Measurements from ENCODE around the gene FXYD1. TPM values are rescaled to one million over a fixed set of nuclear protein-coding genes. Genes with fewer than 3 reads are reported as not detected.

Gene FXYD1
- 0.12 TPM in 1 of 2 replicates, not detected in the other for polyA plus RNA-seq (2012; rRNA removed)
- 0.17 TPM in 1 of 2 replicates, not detected in the other for polyA plus RNA-seq (2012; cell fraction: cytosol; rRNA removed)
- polyA plus RNA-seq (2012; cell fraction: nucleus; rRNA removed) = 0.31 and 0.38 TPM in 2 replicates

DNA sequence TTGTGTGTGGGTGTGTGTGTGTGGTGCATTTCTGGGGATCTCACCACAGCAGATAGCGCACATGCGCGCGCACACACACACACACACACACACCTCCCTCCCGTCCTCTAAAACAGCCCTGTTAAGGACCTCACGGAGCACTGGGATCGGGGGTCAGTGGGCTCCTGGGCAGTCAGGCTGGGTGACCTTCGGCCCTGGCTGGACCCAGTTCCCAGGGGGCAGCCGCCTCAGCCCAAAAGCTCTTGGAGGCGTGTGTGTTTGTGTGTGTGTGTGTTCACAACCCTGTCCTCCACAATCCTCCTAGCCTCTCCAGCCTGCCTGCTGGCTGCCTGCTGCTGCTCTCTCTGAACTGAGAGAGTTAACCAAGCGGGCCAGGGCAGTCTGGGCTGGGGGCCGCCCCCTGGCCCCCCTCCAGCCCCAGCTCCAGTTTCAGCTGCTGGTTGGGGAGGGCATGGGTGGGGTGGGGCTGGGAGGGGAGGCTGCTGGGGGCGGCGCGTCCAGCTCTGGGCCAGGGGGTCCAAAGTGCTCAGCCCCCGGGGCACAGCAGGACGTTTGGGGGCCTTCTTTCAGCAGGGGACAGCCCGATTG is at the start of gene FXYD1:
Gene FXYD1 (plus strand): TSS at position 520 of the 588 bp plus-strand sequence. CDS start 1,256 bp downstream, outside the sequence.
- Histone ChIP-seq H3K36me3 (replicated peaks in 1 of 2; ENCODE audit: control insufficient read depth in 1 of 2, insufficient read depth in 2 of 2, low read length in 1 of 2) (no peaks in the 10 kb centered on the region), H3K9me2 (no peaks in the 10 kb centered on the region), H4K20me1 (ENCODE audit: insufficient read depth) (no peaks in the 10 kb centered on the region), H3K4me2 (no peak within 1 kb of the TSS), H3K4me3 (ENCODE audit: low read depth in 2 of 2, low read length in 1 of 2) (no peak within 1 kb of the TSS), H2AFZ (ENCODE audit: low read depth) (no peak within 1 kb of the TSS), H3K27ac (ENCODE audit: low read depth in 2 of 2, low read length in 1 of 2) (no peak within 1 kb of the TSS), H3K27me3 (ENCODE audit: insufficient read depth) (peaks cover 22% of the 10 kb centered on the region; the same call in 1 of the 2 replicates), H3K9ac (no peak within 1 kb of the TSS), H3K4me1 (ENCODE audit: control insufficient read depth in 1 of 2, insufficient read depth in 2 of 2, low read depth in 1 of 2, low read length in 1 of 2) (peaks cover 0 to 26% of the 10 kb centered on the region in 2 experiments; a peak in 2 of 4 replicates), H3F3A (replicated peaks; ENCODE audit: insufficient read depth) (peaks cover 6% of the 10 kb centered on the region), H3K79me2 (ENCODE audit: insufficient read depth) (no peaks in the 10 kb centered on the region), H3K9me3 (no peaks in the 10 kb centered on the region)
- DNase-seq = no peak
- TF ChIP-seq RXRA (IDR thresholded peaks at IDR 0.05; ENCODE audit: borderline replicate concordance, low read depth) (no peak), TEAD4 (IDR thresholded peaks at IDR 0.05; ENCODE audit: borderline replicate concordance, insufficient read depth) (no peak), FOXM1 (IDR thresholded peaks at IDR 0.05; ENCODE audit: low read depth) (no peak), CHD2 (IDR thresholded peaks at IDR 0.05; ENCODE audit: low read length, partially characterized antibody) (no peak), MXI1 (IDR thresholded peaks at IDR 0.05; ENCODE audit: low read depth, low read length) (no peak), FOSL2 (IDR thresholded peaks at IDR 0.05; ENCODE audit: borderline replicate concordance, low read depth) (no peak), FOXJ3 (CRISPR knock-in tag; IDR thresholded peaks at IDR 0.05) (no peak), EP300 (IDR thresholded peaks at IDR 0.05; ENCODE audit: borderline replicate concordance in 1 of 2, low read depth in 1 of 2, low read length in 1 of 2) (no peak), GATA2 (CRISPR knock-in tag; IDR thresholded peaks at IDR 0.05) (no peak), SMC3 (IDR thresholded peaks at IDR 0.05; ENCODE audit: low read depth, low read length) (no peak), TAF1 (IDR thresholded peaks at IDR 0.05; ENCODE audit: borderline replicate concordance, low read depth, low read length) (no peak), TCF12 (IDR thresholded peaks at IDR 0.05) (no peak), POLR2AphosphoS5 (IDR thresholded peaks at IDR 0.05; ENCODE audit: low read depth, low read length) (no peak)
- TF ChIP-seq, protein P1, sequence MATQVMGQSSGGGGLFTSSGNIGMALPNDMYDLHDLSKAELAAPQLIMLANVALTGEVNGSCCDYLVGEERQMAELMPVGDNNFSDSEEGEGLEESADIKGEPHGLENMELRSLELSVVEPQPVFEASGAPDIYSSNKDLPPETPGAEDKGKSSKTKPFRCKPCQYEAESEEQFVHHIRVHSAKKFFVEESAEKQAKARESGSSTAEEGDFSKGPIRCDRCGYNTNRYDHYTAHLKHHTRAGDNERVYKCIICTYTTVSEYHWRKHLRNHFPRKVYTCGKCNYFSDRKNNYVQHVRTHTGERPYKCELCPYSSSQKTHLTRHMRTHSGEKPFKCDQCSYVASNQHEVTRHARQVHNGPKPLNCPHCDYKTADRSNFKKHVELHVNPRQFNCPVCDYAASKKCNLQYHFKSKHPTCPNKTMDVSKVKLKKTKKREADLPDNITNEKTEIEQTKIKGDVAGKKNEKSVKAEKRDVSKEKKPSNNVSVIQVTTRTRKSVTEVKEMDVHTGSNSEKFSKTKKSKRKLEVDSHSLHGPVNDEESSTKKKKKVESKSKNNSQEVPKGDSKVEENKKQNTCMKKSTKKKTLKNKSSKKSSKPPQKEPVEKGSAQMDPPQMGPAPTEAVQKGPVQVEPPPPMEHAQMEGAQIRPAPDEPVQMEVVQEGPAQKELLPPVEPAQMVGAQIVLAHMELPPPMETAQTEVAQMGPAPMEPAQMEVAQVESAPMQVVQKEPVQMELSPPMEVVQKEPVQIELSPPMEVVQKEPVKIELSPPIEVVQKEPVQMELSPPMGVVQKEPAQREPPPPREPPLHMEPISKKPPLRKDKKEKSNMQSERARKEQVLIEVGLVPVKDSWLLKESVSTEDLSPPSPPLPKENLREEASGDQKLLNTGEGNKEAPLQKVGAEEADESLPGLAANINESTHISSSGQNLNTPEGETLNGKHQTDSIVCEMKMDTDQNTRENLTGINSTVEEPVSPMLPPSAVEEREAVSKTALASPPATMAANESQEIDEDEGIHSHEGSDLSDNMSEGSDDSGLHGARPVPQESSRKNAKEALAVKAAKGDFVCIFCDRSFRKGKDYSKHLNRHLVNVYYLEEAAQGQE (IDR thresholded peaks at IDR 0.05; ENCODE audit: low read depth, low read length) = no peak
- TF ChIP-seq, protein P2, sequence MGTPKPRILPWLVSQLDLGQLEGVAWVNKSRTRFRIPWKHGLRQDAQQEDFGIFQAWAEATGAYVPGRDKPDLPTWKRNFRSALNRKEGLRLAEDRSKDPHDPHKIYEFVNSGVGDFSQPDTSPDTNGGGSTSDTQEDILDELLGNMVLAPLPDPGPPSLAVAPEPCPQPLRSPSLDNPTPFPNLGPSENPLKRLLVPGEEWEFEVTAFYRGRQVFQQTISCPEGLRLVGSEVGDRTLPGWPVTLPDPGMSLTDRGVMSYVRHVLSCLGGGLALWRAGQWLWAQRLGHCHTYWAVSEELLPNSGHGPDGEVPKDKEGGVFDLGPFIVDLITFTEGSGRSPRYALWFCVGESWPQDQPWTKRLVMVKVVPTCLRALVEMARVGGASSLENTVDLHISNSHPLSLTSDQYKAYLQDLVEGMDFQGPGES (IDR thresholded peaks at IDR 0.05; ENCODE audit: low read depth, low read length) = no peak
- TF ChIP-seq, protein P3, sequence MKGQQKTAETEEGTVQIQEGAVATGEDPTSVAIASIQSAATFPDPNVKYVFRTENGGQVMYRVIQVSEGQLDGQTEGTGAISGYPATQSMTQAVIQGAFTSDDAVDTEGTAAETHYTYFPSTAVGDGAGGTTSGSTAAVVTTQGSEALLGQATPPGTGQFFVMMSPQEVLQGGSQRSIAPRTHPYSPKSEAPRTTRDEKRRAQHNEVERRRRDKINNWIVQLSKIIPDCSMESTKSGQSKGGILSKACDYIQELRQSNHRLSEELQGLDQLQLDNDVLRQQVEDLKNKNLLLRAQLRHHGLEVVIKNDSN (IDR thresholded peaks at IDR 0.05; ENCODE audit: borderline replicate concordance, low read depth) = no peak
- TF ChIP-seq, protein P4, sequence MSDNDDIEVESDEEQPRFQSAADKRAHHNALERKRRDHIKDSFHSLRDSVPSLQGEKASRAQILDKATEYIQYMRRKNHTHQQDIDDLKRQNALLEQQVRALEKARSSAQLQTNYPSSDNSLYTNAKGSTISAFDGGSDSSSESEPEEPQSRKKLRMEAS (IDR thresholded peaks at IDR 0.05; ENCODE audit: low read depth) = no peak
- WGBS (ENCODE audit: low lambda C conversion rate) = 72% methylated on average over 12 of the region's 18 CpGs
- POLR2A ChIA-PET = no interaction called here
- CTCF ChIA-PET = interaction anchor here (5.1 to 5.4 kb wide), 3 partner anchors 14 to 71 kb away, joined by 60 to 66 read pairs (median 65); partner anchors contain the start of gene FXYD3

All from SK-N-SH (cell line).